Measurements from ENCODE around the gene PPIE. TPM values are rescaled to one million over a fixed set of nuclear protein-coding genes. Genes with fewer than 3 reads are reported as not detected.
A peak's percentile ranks its signal among the peaks of the same experiment; 100 is the strongest.

Gene PPIE
- total and polyA plus RNA-seq, 2 of the 8 experiments (the other 6 are each of a cell fraction or from before 2014, with no cell fraction given) = 38.9 to 56.1 TPM

DNA sequence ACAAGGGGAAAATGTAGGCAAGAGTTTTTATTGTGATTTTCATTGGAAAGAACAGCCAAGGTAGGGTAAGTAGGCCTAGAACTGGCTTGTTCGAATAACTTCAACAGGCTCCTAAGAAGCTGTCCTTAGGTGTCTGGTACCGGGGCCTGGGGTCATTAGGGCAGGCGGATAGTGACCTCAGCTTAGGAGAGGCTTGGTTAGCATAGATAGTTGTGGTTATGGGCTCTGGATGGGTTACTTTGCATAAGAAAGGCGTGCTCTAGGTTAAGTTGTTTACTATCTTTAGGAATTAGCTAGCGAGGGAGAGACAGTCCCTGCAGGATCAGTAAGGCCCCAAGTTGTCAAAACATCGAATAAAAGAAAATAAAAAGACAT lies 26.7 kb upstream of the PPIE start (continued):
- TF ChIP-seq NANOG (IDR thresholded peaks at IDR 0.05; ENCODE audit: insufficient read depth, low read depth, low read length, poor library complexity, severe bottlenecking) (peak; percentile 96), BRCA1 (IDR thresholded peaks at IDR 0.05; ENCODE audit: low read depth, low read length) (no peak), GTF2F1 (IDR thresholded peaks at IDR 0.05; ENCODE audit: borderline replicate concordance, low read depth, low read length) (no peak), SP2 (IDR thresholded peaks at IDR 0.05; ENCODE audit: low read length) (no peak), MAFK (IDR thresholded peaks at IDR 0.05; ENCODE audit: low read depth, low read length) (no peak), CBX8 (IDR thresholded peaks at IDR 0.05; ENCODE audit: borderline replicate concordance, low read depth, low read length) (no peak), TCF12 (IDR thresholded peaks at IDR 0.05; ENCODE audit: low read depth, low read length) (peak; percentile 98), CBX5 (IDR thresholded peaks at IDR 0.05; ENCODE audit: low read depth, low read length) (no peak), HDAC2 (IDR thresholded peaks at IDR 0.05; ENCODE audit: borderline replicate concordance in 1 of 2, low read depth in 2 of 2, low read length in 2 of 2) (0 out of 4 replicates have a peak, but pooled peaks of 1 of the 2 experiments have one; percentile 63), SP1 (IDR thresholded peaks at IDR 0.05; ENCODE audit: low read depth, low read length) (peak; percentile 85), SIN3A (conservative IDR thresholded peaks at IDR 0.05 in 1 of 2, IDR thresholded peaks at IDR 0.05 in 1 of 2; ENCODE audit: low read depth in 1 of 2, low read length in 2 of 2) (no peak), RFX5 (IDR thresholded peaks at IDR 0.05; ENCODE audit: borderline replicate concordance, low read depth, low read length) (no peak), HDAC6 (IDR thresholded peaks at IDR 0.05; ENCODE audit: low read depth, low read length) (peak; percentile 91), TBP (IDR thresholded peaks at IDR 0.05; ENCODE audit: low read depth, low read length) (no peak), ZNF274 (IDR thresholded peaks at IDR 0.05; ENCODE audit: borderline replicate concordance, extremely low read depth, low read length) (peak; percentile 62; the same call in 1 of the 2 replicates), RBBP5 (IDR thresholded peaks at IDR 0.05; ENCODE audit: borderline replicate concordance, low read depth, low read length) (no peak), SUZ12 (IDR thresholded peaks at IDR 0.05; ENCODE audit: low read length) (no peak), FOSL1 (IDR thresholded peaks at IDR 0.05; ENCODE audit: insufficient read depth, low read depth, low read length) (no peak), NRF1 (IDR thresholded peaks at IDR 0.05; ENCODE audit: low read depth, low read length) (no peak), BACH1 (IDR thresholded peaks at IDR 0.05; ENCODE audit: low read length) (no peak), POU5F1 (IDR thresholded peaks at IDR 0.05; ENCODE audit: low read depth, low read length) (peak; percentile 94), GABPA (IDR thresholded peaks at IDR 0.05; ENCODE audit: borderline replicate concordance, insufficient read depth, low read length) (no peak)
- TF ChIP-seq, protein P1, sequence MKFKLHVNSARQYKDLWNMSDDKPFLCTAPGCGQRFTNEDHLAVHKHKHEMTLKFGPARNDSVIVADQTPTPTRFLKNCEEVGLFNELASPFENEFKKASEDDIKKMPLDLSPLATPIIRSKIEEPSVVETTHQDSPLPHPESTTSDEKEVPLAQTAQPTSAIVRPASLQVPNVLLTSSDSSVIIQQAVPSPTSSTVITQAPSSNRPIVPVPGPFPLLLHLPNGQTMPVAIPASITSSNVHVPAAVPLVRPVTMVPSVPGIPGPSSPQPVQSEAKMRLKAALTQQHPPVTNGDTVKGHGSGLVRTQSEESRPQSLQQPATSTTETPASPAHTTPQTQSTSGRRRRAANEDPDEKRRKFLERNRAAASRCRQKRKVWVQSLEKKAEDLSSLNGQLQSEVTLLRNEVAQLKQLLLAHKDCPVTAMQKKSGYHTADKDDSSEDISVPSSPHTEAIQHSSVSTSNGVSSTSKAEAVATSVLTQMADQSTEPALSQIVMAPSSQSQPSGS (IDR thresholded peaks at IDR 0.05; ENCODE audit: low read length) = peak; percentile 71; the same call in 1 of the 2 replicates
- TF ChIP-seq, protein P2, sequence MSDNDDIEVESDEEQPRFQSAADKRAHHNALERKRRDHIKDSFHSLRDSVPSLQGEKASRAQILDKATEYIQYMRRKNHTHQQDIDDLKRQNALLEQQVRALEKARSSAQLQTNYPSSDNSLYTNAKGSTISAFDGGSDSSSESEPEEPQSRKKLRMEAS (IDR thresholded peaks at IDR 0.05) = no peak
